GM12878 (cell line): ENCODE data around the gene IBA57. TPM values are rescaled to one million over a fixed set of nuclear protein-coding genes. Genes with fewer than 3 reads are reported as not detected.

ENCODE experiments used
- ATAC-seq: fragments of 200-7000 bp; cut with Tn5 transposase; 3 replicates; pipeline ENCODE4 v1.9.1; 2020; ENCODE audit warnings: mild to moderate bottlenecking, moderate library complexity
- BruUV-seq: library from RNA; stranded (reverse); fragments of 400-500 nt; replicated peaks from 2 replicates; lab custom pipeline; 2021; lab: Mats Ljungman, UMichigan
- CTCF ChIA-PET: fragments of 300-600 bp; sonication (Branson Sonifier 250); formaldehyde crosslinking; extraction: SDS; loops from one replicate; lab custom pipeline; 2021; ENCODE audit warnings: inconsistent platforms; lab: Yijun Ruan, JAX
- POLR2A ChIA-PET: fragments of 350-600 bp; formaldehyde crosslinking; extraction: SDS; loops from one replicate; lab custom pipeline; 2021; ENCODE audit warnings: inconsistent platforms; lab: Charles Lee
- RAD21 ChIA-PET: fragments of 300-600 bp; sonication (Branson Sonifier 250); formaldehyde crosslinking; loops from one replicate; lab custom pipeline; 2023; ENCODE audit warnings: antibody characterized with exemption; ENCODE audit not compliant: unreplicated experiment; lab: Charles Lee
- SMC1A ChIA-PET: fragments of 300-600 bp; sonication (Branson Sonifier 250); formaldehyde crosslinking; loops from one replicate; lab custom pipeline; 2023; ENCODE audit not compliant: unreplicated experiment, uncharacterized antibody; lab: Charles Lee
- DNase-seq: peaks from one replicate; pipeline ENCODE4 v3.0.0-alpha.2; 2011; ENCODE audit warnings: low read depth, low spot score
- FAIRE-seq: peaks from 3 replicates; lab custom pipeline; 2011; peaks lifted over from hg19 to GRCh38; lab: Jason Lieb, UNC
- H2AFZ ChIP-seq: 2 replicates; pipeline ENCODE4 v1.6.0; 2011; ENCODE audit warnings: low read depth, low read length, control low read depth; ENCODE audit not compliant: control insufficient read depth
- H3K27ac ChIP-seq: 2 replicates; pipeline ENCODE4 v1.5.1; 2011; ENCODE audit warnings: control low read depth; ENCODE audit not compliant: control insufficient read depth, insufficient read depth
- H3K27me3 ChIP-seq, 2 experiments: replicated peaks in 1 of 2; 2 replicates each; pipeline versions ENCODE4 v1.6.0 to v1.6.1; 2011; ENCODE audit warnings: low read length in 1 of 2; ENCODE audit not compliant: control insufficient read depth in 2 of 2, insufficient read depth in 2 of 2
- H3K36me3 ChIP-seq, 2 experiments: 2 replicates each; pipeline ENCODE4 v1.5.1; 2011; ENCODE audit warnings: low read length in 1 of 2; ENCODE audit not compliant: control insufficient read depth in 2 of 2, insufficient read depth in 2 of 2
- H3K4me1 ChIP-seq: 2 replicates; pipeline ENCODE4 v1.6.1; 2011; ENCODE audit warnings: mild to moderate bottlenecking, low read length, moderate library complexity, mixed read lengths; ENCODE audit not compliant: control insufficient read depth, insufficient read depth
- H3K4me2 ChIP-seq: 2 replicates; pipeline ENCODE4 v1.6.0; 2011; ENCODE audit warnings: control low read depth; ENCODE audit not compliant: control insufficient read depth, insufficient read depth
- H3K4me3 ChIP-seq: fragments of 200-600 bp; sonication (generic); 2 replicates; pipeline ENCODE4 v1.5.1; 2016
- H3K79me2 ChIP-seq: 2 replicates; pipeline ENCODE4 v1.6.0; 2011; ENCODE audit warnings: low read length; ENCODE audit not compliant: control insufficient read depth, insufficient read depth
- H3K9ac ChIP-seq: 2 replicates; pipeline ENCODE4 v1.8.0; 2011; ENCODE audit warnings: low read length, control low read depth, mixed read lengths; ENCODE audit not compliant: control insufficient read depth, insufficient read depth
- H3K9me3 ChIP-seq: replicated peaks from 3 replicates; pipeline ENCODE4 v1.5.1; 2011; ENCODE audit warnings: mild to moderate bottlenecking, low read length; ENCODE audit not compliant: control insufficient read depth, insufficient read depth
- H4K20me1 ChIP-seq: 2 replicates; pipeline ENCODE4 v1.6.0; 2011; ENCODE audit not compliant: control insufficient read depth, insufficient read depth
- EGR1 ChIP-seq, 2 experiments: IDR thresholded peaks; 1 replicate in 1 of 2; 2 replicates in 1 of 2; pipeline ENCODE4 v1.6.1; 2011 to 2012; ENCODE audit warnings: low read depth in 2 of 2, low read length in 2 of 2, borderline replicate concordance in 1 of 2, mild to moderate bottlenecking in 1 of 2, moderate library complexity in 1 of 2
- ESRRA ChIP-seq: IDR thresholded peaks from 2 replicates; pipeline ENCODE4 v1.6.1; 2012; ENCODE audit warnings: mild to moderate bottlenecking, low read length, improper control_type of control experiment
- JUNB ChIP-seq: IDR thresholded peaks from 2 replicates; pipeline ENCODE4 v1.6.1; 2016; ENCODE audit warnings: antibody characterized with exemption, mild to moderate bottlenecking
- KLF5 ChIP-seq: fragments of 450-650 bp; IDR thresholded peaks from 2 replicates; pipeline ENCODE4 v1.6.1; 2014; ENCODE audit warnings: mild to moderate bottlenecking; ENCODE audit not compliant: partially characterized antibody
- SMARCA5 ChIP-seq: fragments of 450-650 bp; IDR thresholded peaks from 2 replicates; pipeline ENCODE4 v1.6.1; 2017; ENCODE audit warnings: mild to moderate bottlenecking
- SUZ12 ChIP-seq: fragments of 200-600 bp; sonication (generic); IDR thresholded peaks from one replicate; pipeline ENCODE4 v1.6.1; 2018; ENCODE audit warnings: antibody characterized with exemption, mild to moderate bottlenecking; ENCODE audit not compliant: unreplicated experiment
- TCF12 ChIP-seq: IDR thresholded peaks from 2 replicates; pipeline ENCODE4 v1.6.1; 2011; ENCODE audit warnings: low read depth, mild to moderate bottlenecking, low read length
- ZNF217 ChIP-seq: fragments of 450-650 bp; IDR thresholded peaks from 2 replicates; pipeline ENCODE4 v1.6.1; 2017; ENCODE audit warnings: antibody characterized with exemption, mild to moderate bottlenecking
- WGBS: methylation state at CpG from one replicate; pipeline ENCODE4 v1.1.6; 2016; ENCODE audit warnings: low lambda C conversion rate; ENCODE audit not compliant: insufficient replicate concordance, insufficient coverage; ENCODE audit errors: missing lambda C conversion rate; 5-methylcytosine and 5-hydroxymethylcytosine counted together
- in situ Hi-C: fragments of 300-500 bp; cut with MboI; formaldehyde crosslinking; loops from 9 replicates; pipeline ENCODE4 v1.14.3; 2018; ENCODE audit warnings: mixed read lengths
- intact Hi-C: fragments of 100-400 bp; cut with micrococcal nuclease; formaldehyde crosslinking; loops from one replicate; pipeline ENCODE4 v1.14.2; 2022; ENCODE audit not compliant: unreplicated experiment
- polyA plus RNA-seq, 11 experiments: library from polyadenylated mRNA; depleted of rRNA in 4 of 11; unstranded in 6 of 11; stranded (reverse) in 5 of 11; fragments of >200 nt; fragmentation: Nextera tagmentation in 4 of 11; fragmentation: Illumina TruSeq in 1 of 11; extraction: Ambion mirVana in 4 of 11; extraction: Trizol in 1 of 11; gene quantifications; 1 replicate in 1 of 11; 2 replicates in 10 of 11; pipeline versions ENCODE4 v1.2.1 to v1.2.3, GENCODE V29; 2011 to 2016; ENCODE audit warnings: inconsistent platforms in 2 of 11, missing spikeins in 2 of 11, low read depth in 1 of 11
- total RNA-seq, 4 experiments: library from RNA; depleted of rRNA in 3 of 4; stranded (reverse); fragments of >200 nt in 3 of 4; fragmentation: Illumina TruSeq in 1 of 4; extraction: Trizol in 1 of 4; gene quantifications; 2 replicates each; pipeline versions ENCODE4 v1.2.1 to v1.2.3, GENCODE V29; 2013 to 2021
- TF ChIP-seq, protein P1 (sequence below): fragments of 450-650 bp; IDR thresholded peaks from 2 replicates; pipeline ENCODE4 v1.6.1; 2018; ENCODE audit warnings: borderline replicate concordance, mild to moderate bottlenecking; ENCODE audit not compliant: partially characterized antibody

Gene IBA57
- total and polyA plus RNA-seq, 10 of the 15 experiments (the other 5 are each of a cell fraction or from before 2014, with no cell fraction given): 0.51 to 8.6 (median 3.7) TPM

DNA sequence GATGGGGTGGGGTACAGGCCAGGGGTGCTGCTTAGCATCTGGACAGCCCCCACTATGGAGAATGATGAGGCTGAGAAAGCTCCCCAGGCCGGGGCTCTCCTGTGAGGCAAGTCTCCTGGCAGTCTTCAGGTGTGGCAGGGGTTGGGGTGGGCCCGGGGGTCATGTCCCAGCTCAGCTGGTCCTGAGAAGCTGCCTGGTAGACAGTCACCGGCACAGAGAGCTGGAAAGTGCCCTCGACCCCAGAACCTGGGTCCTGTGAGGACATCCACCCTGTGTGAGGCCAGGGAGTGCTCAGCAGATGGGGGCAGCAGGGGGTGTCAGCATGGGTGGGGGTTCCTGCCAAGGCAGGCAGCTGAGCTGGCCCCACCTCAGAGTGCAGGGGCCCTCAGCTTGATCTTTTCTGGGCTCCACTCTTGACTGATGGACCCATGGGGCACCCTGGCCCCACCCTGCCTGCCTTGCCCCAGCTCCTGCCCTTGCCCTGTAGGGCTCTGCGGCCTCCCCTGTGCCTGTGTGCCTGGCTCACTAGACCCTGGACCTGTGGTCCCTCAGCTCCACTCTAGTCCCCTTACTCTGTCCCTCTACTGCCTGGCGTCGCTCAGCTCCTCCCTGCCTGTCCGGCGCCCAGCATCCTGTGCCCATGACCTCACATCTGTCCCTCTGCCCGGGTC lies 5.8 kb downstream of the IBA57 start:
- no peak overlapping the region for H3K4me2 ChIP-seq
- H3K27me3 ChIP-seq: no peaks in the 10 kb centered on the region
- POLR2A ChIA-PET: no interaction called here
- in situ Hi-C loops (loop anchor here (5.0 kb wide), 1 partner anchor 34 kb away; no protein-coding TSS in a partner anchor), intact Hi-C loops (no loop called here)
- H3K9ac ChIP-seq: no peak overlapping the region
- peaks cover 10% of the 10 kb centered on the region for H3K4me1 ChIP-seq
- ATAC-seq (peak; percentile 8; the same call in 2 of the 3 replicates), DNase-seq (no peak), FAIRE-seq (no peak)
- no peak for TF ChIP-seq ZNF217
- no peak for TF ChIP-seq TCF12
- TF ChIP-seq, protein P1, sequence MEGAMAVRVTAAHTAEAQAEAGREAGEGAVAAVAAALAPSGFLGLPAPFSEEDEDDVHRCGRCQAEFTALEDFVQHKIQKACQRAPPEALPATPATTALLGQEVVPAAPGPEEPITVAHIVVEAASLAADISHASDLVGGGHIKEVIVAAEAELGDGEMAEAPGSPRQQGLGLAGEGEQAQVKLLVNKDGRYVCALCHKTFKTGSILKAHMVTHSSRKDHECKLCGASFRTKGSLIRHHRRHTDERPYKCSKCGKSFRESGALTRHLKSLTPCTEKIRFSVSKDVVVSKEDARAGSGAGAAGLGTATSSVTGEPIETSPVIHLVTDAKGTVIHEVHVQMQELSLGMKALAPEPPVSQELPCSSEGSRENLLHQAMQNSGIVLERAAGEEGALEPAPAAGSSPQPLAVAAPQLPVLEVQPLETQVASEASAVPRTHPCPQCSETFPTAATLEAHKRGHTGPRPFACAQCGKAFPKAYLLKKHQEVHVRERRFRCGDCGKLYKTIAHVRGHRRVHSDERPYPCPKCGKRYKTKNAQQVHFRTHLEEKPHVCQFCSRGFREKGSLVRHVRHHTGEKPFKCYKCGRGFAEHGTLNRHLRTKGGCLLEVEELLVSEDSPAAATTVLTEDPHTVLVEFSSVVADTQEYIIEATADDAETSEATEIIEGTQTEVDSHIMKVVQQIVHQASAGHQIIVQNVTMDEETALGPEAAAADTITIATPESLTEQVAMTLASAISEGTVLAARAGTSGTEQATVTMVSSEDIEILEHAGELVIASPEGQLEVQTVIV: no peak
- no peak for TF ChIP-seq JUNB
- no peak for TF ChIP-seq SMARCA5
- TF ChIP-seq KLF5: no peak
- TF ChIP-seq ESRRA: no peak
- TF ChIP-seq EGR1 (IDR thresholded peaks at IDR 0.05; ENCODE audit: borderline replicate concordance in 1 of 2, low read depth in 2 of 2, low read length in 2 of 2): no peak
- TF ChIP-seq SUZ12: no peak
- no peak overlapping the region for H3K27ac ChIP-seq
- BruUV-seq: no TSS peak
- SMC1A ChIA-PET: no interaction called here
- RAD21 ChIA-PET: no interaction called here
- peaks cover 2% of the 10 kb centered on the region for H3K79me2 ChIP-seq
- H3K4me3 ChIP-seq: no peak overlapping the region
- no peaks in the 10 kb centered on the region for H4K20me1 ChIP-seq
- CTCF ChIA-PET: interaction anchor here (0.8 to 1.1 kb wide), 2 partner anchors 41 kb away, joined by 3 read pairs; no protein-coding TSS in a partner anchor
- no peak overlapping the region for H2AFZ ChIP-seq
- H3K9me3 ChIP-seq: no peaks in the 10 kb centered on the region
- WGBS: 71% methylated on average over 10 of the region's 10 CpGs
- peaks cover 0 to 5% of the 10 kb centered on the region in 2 experiments; a peak in 2 of 4 replicates for H3K36me3 ChIP-seq
